ENCODE measurements around the gene DDO.

Gene DDO

DNA sequence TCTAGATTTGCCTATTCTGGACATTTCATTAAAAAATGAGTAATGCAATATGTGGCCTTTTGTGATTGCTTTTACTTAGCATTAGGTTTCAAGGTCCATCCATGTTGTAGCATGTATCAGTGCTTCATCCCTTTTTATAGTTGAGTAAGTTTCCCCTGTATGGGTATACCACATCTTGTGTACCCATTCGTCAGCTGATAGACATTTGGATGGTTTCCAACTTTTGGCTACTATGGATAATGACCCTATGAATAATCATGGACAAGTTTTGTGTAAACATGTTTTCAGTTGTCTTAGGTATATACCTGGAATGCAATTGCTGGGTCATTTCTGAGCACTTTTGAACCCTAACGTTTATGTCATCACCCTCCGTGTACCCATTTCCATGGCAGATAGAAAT, 72.6 kb downstream of the DDO start:
- DNase-seq (ENCODE audit: low read depth in 2 of 2), result no peak
